ENCODE results near the gene FBXO46.
"Not testable (repeated sequence)": the region's sequence is repeated elsewhere in the genome, so short reads cannot be mapped to it uniquely, and the experiment has no call there.

Gene FBXO46

DNA sequence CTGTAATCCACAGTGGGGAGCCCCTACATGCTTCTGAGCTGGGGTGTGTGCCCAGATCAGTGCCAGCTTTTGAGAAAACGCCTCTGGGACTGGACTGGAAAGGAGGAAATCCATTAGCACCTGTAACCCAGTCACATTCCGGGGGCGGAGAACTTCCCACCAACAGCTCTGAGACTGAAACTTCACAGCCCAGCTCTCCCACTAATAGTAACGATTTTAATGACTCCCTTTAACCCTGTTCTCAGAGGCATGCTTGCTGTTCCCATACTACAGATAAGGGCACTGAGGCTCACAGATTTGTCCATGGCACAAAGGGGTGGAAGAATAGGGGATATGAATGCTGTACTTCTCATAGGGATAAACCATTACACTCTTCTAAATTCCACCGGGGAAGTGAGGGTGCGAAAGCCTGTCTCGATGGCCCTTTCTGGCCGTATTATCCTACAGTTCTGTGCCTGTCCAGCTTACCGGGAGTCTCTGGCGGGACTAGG is 851 bp downstream of the FBXO46 start:
- in situ Hi-C loops (cut with MboI; ENCODE audit: low sequenced_read_pairs) = no loop called here

DNA sequence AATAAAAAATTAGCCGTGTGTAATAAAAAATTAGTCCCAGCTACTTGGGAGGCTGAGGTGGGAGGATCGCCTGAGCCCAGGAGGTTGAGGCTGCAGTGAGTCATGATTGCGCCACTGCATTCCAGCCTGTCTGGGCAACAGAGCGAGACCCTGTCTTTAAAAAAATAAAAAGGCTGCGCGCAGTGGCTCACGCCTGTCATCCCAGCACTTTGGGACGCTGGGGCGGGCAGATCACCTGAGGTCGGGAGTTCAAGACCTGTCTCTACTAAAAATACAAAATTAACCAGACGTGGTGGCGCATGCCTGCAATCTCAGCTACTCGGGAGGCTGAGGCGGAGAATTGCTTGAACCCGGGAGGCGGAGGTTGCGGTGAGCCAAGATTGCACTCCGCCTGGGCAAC is 2.0 kb downstream of the FBXO46 start:
- in situ Hi-C loops (cut with MboI; ENCODE audit: low sequenced_read_pairs) = not testable (repeated sequence)

DNA sequence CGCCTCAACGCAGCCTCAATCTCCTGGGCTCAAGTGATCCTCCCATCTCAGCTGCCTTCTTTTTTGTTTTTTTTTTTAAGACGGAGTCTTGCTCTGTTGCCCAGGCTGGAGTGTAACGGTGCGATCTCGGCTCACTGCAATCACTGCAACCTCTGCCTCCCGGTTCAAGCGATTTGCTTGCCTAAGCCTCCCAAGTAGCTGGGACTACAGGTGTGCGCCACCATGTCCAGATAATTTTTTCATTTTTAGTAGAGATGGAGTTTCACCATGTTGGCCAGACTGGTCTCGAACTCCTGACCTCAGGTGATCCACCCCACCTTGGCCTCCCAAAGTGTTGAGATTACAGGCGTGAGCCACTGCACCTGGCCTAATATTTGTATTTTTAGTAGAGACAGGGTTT is 10.6 kb downstream of the FBXO46 start:
- in situ Hi-C loops (cut with MboI; ENCODE audit: low sequenced_read_pairs) = not testable (repeated sequence)

DNA sequence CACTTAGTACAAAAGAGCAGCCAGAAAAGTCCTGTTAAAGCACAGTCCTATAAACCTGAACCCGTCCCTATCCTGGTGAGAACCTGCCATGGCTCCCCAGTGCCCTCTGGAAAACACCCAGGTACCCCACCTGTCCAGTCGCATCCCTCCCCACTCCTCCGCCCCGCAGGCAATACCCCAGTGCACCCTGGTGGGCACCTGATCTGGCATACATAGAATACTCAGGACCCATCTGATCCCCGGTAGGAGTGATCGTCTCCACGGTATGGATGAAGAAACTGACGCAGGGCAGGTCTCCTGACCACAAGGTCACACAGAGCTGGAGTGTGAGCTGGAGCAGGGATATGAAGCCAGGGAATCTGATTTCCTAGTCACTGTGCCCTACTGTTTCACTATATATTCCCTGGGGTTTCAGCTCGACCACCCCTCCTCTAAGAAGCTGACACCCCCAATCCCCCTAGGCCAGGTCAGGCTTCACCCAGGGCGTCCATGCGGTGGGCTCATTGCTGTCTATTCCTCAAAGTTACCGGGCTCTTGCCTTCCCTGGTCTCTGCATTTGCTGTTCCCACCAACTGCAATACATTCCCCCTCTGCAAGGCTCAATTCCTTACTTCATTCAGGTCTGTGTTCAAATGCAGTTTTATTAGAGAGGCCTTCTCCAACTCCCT is 12.6 kb downstream of the FBXO46 start:
- in situ Hi-C loops (cut with MboI; ENCODE audit: low sequenced_read_pairs) = no loop called here

DNA sequence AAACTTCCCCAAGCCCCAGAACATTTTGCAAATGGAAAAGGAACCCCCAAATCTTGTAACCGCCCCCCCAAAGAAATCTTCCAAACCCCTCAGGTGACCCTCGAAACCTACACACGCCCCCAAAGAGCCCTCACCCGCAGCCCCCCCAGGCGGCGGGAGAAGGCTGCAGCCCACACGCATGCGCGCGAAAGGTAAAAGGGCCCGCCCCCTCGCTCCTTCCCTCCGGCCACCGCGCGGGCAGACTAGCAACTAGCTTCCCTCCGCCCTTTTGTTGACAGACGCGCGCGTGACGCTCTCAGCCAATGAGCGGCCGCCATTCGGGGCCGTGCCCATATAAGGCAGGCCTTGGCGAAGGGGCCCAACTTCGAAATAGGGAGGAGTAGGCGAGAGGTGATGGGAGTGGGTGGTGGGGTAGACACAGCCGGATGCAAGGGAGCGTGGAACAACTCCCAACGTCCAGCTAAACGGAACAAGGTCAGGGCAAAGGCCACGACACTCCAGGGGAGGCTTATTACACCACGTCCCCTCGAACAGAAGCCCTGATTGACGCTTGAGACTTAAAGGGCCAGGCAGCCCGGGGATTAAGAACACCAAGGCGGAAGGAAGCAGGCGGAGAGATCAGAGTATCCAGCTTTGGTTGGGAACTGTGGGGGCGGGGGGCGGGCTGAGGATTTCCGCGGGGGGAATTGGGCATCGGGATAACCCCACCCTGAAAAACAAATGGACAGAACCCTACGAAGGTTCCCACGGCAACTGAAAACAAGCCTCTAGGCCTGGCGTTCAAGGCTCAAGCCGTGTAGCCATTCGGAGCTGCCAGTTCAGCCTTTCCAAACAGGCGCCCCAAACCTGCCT is 13.3 kb downstream of the FBXO46 start:
- in situ Hi-C loops (cut with MboI; ENCODE audit: low sequenced_read_pairs) = no loop called here

DNA sequence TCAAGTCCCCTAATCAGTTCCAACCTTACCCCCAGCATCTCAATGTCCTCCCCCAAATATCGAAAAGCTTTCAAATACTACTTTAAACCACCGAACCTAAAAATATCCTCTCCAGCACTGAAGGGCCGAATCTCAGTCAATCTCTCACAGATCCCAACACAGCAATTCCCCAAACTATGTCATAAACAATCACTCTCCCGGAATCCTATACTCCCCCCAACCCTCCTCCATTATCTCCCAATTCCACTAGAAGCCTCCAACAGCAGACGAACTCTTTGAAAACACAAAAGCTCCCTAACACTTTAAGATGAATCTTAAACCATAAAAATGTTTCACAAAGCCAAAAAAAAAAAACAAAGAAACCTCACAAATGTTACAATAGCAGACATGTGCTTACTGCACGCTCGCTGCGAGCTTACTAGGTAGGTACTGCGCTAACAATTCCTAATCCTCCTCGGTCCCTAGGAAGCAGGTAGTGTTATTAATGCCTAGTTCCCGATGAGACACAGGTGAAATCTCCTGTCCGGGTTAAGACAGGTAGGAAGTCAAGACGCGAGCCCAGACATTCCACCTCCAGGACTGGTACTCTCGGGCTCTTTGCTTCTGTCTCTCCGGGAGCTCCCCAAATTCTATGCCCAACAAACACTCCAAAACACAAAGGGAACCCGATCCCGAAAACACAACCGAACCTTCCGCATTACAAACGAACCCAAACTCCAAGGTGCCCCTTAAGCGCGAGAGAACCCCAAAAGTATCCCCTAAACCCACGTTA is 14.2 kb downstream of the FBXO46 start:
- in situ Hi-C loops (cut with MboI; ENCODE audit: low sequenced_read_pairs) = no loop called here

DNA sequence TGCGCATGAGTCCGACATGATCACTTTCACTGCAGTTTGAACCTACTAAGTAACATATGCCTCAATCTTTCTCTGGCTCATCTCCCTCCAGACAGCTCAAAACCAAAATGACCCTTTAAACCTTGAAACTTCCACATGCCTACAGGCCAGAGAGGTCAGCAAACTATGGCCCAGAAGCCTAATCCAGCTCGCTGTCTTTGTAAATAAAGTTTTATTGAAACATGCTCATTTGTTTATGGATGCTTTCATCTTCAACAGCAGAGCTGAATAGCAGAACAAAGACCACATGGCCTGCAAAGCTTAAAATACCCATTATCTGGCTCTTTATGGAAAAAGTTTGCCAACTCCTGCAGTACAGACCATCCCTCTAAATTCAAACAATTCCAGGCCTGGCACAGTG is 15.6 kb downstream of the FBXO46 start:
- in situ Hi-C loops (cut with MboI; ENCODE audit: low sequenced_read_pairs) = no loop called here

DNA sequence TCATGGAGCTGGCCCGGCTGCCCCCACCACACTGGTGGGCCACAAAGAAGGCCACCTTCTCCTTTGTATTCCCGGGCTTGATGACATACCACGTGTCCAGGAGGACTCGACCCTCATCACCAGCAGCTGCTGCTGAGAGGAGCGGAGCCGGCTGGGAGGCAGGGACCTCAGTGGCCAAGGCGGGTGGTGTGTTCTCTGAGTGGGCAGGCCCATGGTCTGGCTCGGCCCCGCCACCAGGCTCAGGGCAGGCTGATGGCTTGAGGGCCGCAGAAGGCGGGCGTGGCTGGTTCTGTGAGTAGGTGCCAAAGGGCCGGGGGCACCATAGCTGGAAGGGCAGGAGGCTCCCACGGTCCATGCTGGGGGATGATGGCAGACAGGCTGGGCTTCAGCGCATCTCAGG is 17.6 kb downstream of the FBXO46 start:
- in situ Hi-C loops (cut with MboI; ENCODE audit: low sequenced_read_pairs) = no loop called here

DNA sequence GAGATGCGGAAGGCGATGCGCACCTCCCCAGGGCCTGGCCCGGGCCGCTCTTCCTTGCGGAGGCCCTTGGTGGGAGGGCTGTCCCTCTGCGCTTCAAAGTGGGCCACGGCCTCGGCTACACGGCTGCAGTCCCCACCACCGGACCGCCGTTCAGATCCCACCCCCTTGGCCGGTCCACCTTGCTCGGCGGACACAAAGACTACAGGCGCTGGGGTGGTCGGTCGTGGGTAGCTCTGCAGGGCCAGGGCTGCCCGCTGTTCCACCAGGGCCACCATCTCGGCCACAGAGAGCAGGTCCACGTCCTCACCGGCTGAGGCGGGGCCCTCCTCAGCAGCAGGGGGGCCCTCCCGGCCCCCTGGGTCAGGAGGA is 18.0 kb downstream of the FBXO46 start:
- in situ Hi-C loops (cut with MboI; ENCODE audit: low sequenced_read_pairs) = no loop called here

DNA sequence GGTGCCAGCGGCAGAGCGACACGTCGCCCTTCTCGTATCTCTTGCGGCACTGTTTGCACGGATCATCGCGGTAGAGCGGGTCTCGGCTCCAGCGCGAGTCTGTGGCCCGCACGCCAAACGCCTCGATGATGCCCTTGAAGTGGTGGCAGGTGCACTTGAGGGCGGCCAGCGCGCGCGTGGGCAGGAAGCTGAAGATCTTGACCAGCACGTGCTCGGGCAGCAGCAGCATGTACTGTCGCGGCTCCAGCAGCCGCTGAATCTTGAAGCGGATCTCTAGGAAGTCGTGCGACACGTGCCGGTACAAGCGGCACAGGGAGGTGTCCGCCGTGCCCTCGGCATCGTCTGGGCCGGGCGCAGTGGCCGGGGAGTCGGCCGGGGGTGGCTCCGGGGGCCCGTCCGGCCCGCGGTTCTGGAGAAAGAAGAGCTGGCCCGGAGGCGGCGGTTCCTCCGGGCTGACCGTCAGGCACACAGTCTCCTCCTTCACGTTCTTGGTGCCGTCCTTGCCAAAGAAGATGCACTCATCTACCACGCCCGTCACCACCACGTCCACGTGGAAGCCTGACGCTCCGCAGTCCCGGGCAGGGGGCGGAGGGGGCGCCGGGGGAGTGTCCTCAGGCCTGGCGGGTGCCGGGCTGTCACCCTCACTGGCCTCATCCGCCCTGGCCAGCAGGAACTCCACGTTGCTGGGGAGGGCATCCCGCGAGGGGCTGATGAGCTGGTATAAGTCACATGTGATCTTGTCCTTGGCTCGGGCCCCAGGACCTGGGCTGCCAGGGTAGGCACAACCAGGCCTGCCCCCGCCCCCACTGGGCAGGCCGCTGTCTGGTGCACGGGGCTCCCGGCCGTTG is 18.6 kb downstream of the FBXO46 start:
- in situ Hi-C loops (cut with MboI; ENCODE audit: low sequenced_read_pairs) = no loop called here

DNA sequence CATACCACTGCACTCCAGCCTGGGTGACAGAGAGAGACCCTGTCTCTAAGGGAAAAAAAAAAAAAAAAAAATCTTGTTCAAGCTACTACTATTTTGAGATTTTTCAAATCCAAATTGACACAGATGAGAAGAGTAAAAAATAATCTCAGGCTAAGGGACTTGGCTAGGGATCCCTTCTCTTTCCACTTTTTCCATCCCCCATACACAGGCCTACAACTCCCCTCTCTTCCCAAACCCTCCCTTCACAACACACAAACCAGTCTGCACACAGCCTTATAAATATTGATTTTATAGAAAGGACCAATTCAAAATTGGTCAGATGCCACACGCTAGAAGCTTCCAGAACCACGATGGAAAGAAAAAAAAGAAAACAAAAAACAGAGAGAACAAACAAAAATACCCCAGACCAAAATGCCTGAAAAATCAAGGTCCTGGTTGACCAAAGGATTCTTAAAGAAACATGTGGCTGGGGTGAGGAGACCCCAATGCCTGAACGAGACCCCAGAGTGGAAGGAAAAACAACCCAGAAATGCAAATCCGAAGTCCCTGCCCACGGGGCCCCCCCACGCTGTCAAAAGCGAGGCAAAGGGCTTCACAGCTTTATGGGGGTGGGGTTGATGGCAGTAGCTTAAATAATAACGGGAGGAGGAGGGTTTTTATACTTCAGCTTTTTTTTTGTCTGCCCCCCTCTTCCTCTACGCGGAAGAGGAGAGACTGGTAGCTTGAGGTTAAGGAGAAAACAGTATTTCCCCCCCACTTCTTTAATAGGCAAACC is 20.2 kb downstream of the FBXO46 start:
- in situ Hi-C loops (cut with MboI; ENCODE audit: low sequenced_read_pairs) = no loop called here

DNA sequence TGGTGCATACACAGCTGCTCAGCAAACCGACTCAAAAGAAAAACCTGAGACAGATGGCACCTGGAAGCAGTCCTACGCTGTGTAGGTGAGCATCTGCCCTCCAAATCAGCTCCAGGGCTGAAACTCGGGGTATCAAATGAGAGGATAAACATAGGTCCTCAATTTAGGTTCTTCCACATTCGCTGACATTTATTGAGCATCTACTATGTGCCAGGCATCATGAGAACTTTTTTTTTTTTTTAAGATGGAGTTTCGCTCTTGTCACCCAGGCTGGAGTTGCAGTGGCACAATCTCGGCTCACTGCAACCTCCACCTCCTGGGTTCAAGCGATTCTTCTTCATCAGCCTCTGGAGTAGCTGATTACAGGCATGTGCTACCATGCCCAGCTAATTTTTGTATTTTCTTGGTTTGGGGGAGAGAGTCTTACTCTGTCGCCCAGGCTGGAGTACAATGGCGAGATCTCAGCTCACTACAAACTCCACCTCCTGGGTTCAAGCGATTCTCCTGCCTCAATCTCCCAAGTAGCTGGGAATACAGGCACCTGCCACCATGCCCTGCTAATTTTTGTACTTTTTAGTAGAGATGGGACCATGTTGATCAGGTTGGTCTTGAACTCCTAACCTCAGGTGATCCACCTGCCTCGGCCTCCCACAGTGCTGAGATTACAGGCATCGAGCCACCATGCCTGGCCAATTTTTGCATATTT is 24.8 kb downstream of the FBXO46 start:
- in situ Hi-C loops (cut with MboI; ENCODE audit: low sequenced_read_pairs) = no loop called here

DNA sequence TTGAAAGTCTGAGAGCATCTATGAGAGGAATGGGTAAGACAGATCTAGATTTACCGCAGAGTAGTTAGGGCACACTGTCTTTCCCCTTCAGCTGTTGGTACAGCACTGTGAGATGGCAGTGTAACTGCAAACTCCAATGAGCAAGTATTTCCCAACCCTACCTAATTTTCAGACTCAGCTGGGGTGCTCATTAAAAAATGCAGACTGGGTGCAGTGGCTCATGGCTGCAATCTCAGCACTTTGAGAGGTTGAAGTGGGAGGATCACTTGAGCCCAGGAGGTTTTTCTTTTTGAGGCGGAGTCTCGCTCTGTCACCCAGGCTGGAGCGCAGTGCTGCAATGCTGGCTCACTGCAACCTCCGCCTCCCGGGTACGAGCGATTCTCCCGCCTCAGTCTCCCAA is 25.6 kb downstream of the FBXO46 start:
- in situ Hi-C loops (cut with MboI; ENCODE audit: low sequenced_read_pairs) = no loop called here

DNA sequence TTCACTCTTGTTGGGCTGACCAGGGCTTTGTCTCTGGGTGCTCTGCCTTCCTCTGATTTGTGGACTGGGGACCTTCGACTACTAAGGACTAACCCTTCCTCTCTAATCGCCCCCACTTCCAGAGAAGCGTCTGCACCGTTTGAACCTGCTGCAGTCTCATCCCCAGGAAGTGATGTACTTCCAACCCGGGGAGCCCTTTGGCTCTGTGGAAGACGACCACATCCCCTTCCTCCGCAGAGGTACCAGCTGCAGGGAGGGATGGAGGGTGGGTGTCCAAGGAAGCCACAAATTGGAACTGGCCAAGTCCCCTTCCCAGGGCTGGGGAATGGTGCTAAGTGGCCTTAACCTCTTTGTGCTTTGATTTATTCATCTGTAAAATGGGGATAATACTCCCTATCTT is 29.0 kb downstream of the FBXO46 start:
- in situ Hi-C loops (cut with MboI; ENCODE audit: low sequenced_read_pairs) = no loop called here

DNA sequence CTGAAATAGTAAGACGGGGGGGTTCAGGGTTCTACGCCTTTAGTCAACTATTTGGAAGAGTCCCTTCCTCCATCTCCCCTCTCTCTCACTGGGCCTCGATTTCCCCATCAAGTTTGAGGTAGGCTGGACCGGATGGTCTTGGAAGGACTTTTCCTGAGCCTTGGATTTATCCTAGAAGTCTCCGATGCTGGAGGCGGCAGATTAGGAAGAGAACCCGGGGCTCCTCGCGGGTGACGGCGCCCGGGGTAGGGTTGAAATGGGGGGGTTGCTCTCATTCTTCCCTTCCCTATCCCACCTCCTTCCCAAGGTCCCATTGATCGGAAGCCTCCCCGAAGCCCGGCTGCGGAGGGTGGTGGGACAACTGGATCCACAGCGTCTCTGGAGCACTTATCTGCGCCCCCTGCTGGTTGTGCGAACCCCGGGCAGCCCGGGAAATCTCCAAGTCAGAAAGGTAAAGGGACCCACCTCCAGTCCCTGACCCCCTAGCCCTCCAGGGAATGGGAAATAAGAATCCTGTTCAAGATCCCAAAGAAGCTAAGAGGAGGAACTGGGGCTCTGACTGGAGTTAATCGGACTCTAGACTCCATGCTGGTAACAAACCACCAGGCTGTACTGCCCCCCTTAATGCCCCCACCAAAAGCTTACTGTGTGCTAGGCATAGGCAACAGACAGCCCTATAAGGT is 37.4 kb downstream of the FBXO46 start:
- in situ Hi-C loops (cut with MboI; ENCODE audit: low sequenced_read_pairs) = loop anchor here (25.0 kb wide), 1 partner anchor 181 kb away; the partner anchor contains the start of gene VASP

DNA sequence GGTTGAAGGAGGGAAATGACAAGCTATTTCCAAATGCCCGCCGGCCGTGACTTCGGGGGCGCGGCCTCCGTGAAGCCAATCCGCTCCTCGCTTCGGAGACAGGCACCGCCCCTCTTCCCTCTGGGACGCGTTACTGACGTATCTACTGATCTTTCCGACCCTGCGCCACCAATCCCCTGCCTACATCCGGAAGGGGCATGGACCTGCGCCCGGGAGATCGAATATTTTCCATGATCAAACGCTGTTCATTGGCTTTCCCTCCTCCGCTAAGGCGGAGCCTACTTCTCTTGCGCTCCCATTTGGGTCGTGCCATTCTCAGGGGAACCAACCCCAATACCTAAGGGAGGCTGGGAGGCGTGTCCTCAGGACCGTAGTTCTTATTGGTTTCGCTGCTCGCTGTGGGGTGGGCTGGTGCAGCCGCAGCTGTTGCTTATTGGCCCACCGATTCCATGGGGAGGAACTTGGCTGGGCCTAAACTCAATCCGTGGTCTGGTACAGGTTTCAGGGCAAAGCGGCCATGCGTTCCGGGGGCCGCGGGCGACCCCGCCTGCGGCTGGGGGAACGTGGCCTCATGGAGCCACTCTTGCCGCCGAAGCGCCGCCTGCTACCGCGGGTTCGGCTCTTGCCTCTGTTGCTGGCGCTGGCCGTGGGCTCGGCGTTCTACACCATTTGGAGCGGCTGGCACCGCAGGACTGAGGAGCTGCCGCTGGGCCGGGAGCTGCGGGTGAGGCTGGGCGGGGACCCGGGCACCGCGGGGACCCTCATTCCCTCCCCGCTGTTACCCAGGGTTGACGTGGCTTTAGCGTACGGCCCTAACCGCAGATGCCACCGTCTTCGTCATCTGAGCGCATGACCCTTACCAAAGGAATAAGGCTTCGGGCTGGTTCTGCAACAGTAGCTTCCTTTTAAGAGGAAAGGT is 38.2 kb downstream of the FBXO46 start, which contains the start of gene QPCTL:
TSS of gene QPCTL (plus strand) at position 480 of the 919 bp plus-strand sequence. CDS start at position 518, 38 bp downstream.
- in situ Hi-C loops (cut with MboI; ENCODE audit: low sequenced_read_pairs) = loop anchor here (25.0 kb wide), 1 partner anchor 180 kb away; the partner anchor contains the start of gene VASP

DNA sequence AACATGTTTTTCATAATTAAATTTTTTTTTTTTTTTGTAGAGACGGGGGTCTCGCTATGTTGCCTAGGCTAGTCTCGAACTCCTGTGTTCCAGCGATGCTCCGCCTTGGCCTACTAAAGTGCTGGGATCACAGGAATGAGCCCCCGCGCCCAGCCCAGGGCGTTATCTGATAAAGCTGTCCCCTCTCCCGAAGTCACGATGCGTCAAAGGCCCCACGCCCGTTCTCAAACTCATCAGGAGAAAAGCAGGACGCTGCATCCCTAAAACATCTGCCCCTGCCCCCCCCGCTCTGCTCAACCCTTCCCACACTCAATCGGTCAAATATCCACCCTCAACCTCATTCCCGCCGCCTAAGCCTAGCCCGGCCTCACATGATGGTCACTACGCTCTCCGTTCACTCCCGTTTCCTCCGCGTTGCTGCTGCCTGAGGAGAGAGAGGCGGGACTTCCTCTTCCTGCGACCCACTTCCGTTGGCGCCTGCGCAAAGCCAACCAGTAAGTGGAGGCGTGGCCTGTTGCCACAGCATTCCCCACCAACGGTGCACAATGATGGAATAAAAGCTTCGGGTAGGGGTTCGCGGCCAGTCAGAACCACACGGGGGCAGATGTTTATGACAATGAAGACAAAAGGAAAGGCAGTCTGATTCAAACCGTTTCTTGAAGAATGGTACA is 39.0 kb downstream of the FBXO46 start, which contains the start of gene SNRPD2:
TSS of gene SNRPD2 (minus strand) at position 438 of the 671 bp plus-strand sequence. CDS start at position 373, 65 bp downstream.
- in situ Hi-C loops (cut with MboI; ENCODE audit: low sequenced_read_pairs) = loop anchor here (25.0 kb wide), 1 partner anchor 179 kb away; the partner anchor contains the start of gene VASP
